Measurements from ENCODE around the gene CIAO2A. TPM values are rescaled to one million over a fixed set of nuclear protein-coding genes. Genes with fewer than 3 reads are reported as not detected.
"Not testable (repeated sequence)": the region's sequence is repeated elsewhere in the genome, so short reads cannot be mapped to it uniquely, and the experiment has no call there.

CIAO2A gene
- total and polyA plus RNA-seq, 4 donors: 23.2 to 81.9 (median 25.8) TPM

- WGBS, 2 donors: 94 to 98% methylated on average over 2 of the region's 2 CpGs
- intact Hi-C loops (cut with DNase I); H3K27me3 ChIP-seq (ENCODE audit: control insufficient read depth in 1 of 2, insufficient read depth in 2 of 2, low read length in 1 of 2): not testable (repeated sequence)
Observed at GRCh38 chr15:64120322-64120721, 26.7 kb upstream of the CIAO2A start.

DNA sequence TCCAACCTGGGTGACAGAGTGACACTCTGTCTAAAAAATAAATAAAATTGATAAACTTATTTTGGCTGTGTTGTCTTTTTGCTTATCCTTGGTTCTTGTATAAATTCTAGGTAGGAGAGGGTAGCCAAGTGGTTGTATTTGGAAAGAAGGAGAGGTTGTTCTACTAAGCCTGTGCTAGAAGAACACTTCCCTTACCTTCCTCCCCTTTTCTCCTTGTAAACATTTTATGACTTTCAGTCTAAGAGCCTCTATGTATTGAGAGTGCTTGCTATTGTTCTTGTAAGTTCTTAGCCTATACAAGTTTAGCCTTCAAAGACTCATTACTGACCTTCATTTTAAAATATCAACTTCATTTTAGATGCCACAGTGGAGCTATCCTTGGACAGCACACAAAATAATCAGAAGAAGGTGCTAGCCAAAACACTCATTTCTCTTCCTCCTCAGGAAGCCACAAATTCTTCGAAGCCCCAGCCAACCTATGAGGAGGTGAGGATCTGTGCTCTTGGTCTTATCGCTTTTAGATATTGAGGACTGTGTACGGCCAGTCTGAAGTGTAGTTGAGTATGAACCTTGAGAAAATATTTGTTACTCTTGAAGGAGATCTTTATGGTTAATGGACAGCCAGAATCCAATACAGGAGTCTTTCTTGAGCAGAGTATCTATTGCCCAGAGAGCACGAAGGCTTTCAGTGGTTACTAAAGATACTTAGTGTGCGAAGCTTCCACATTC is 24.3 kb upstream of the CIAO2A start:
- Histone ChIP-seq H3K27ac (ENCODE audit: low read depth in 1 of 2, low read length in 2 of 2) (no peak overlapping the region), H3K36me3 (ENCODE audit: control insufficient read depth in 1 of 2, insufficient read depth in 2 of 2, low read length in 1 of 2) (peaks cover 6 to 10% of the 10 kb centered on the region in 2 donors), H3K9me3 (ENCODE audit: control insufficient read depth, low read length) (no peaks in the 10 kb centered on the region), H3K27me3 (ENCODE audit: control insufficient read depth in 1 of 2, insufficient read depth in 2 of 2, low read length in 1 of 2) (no peaks in the 10 kb centered on the region), H3K4me1 (ENCODE audit: control insufficient read depth in 1 of 2, insufficient read depth in 2 of 2, low read length in 2 of 2) (no peaks in the 10 kb centered on the region), H3K4me3 (ENCODE audit: low read length in 2 of 2) (no peak overlapping the region)
- 91 to 94% methylated on average over 5 of the region's 5 CpGs for WGBS, 2 donors
- intact Hi-C loops (cut with DNase I): no loop called here
- no peak for ATAC-seq (ENCODE audit: low FRiP score)
- no peak for DNase-seq

More at GRCh38 chr15:64120322-64120721, 26.7 kb upstream of the CIAO2A start:
- DNase-seq; ATAC-seq (ENCODE audit: low FRiP score); H3K36me3 ChIP-seq (ENCODE audit: control insufficient read depth in 1 of 2, insufficient read depth in 2 of 2, low read length in 1 of 2); H3K4me1 ChIP-seq (ENCODE audit: control insufficient read depth in 1 of 2, insufficient read depth in 2 of 2, low read length in 2 of 2); H3K27ac ChIP-seq (ENCODE audit: low read depth in 1 of 2, low read length in 2 of 2); H3K4me3 ChIP-seq (ENCODE audit: low read length in 2 of 2); H3K9me3 ChIP-seq (ENCODE audit: control insufficient read depth, low read length): not testable (repeated sequence)

- H3K27ac ChIP-seq (ENCODE audit: low read depth in 1 of 2, low read length in 2 of 2): no peak overlapping the region
- no peak overlapping the region for H3K4me3 ChIP-seq (ENCODE audit: low read length in 2 of 2)
- 90 to 91% methylated on average over 1 of the region's 1 CpG for WGBS, 2 donors
- H3K27me3 ChIP-seq (ENCODE audit: control insufficient read depth in 1 of 2, insufficient read depth in 2 of 2, low read length in 1 of 2): no peaks in the 10 kb centered on the region
- H3K4me1 ChIP-seq (ENCODE audit: control insufficient read depth in 1 of 2, insufficient read depth in 2 of 2, low read length in 2 of 2): peaks cover 0 to 2% of the 10 kb centered on the region in 2 donors
- H3K9me3 ChIP-seq (ENCODE audit: control insufficient read depth, low read length): no peaks in the 10 kb centered on the region
- H3K36me3 ChIP-seq (ENCODE audit: control insufficient read depth in 1 of 2, insufficient read depth in 2 of 2, low read length in 1 of 2): peaks cover 2 to 5% of the 10 kb centered on the region in 2 donors
- DNase-seq (no peak), ATAC-seq (ENCODE audit: low FRiP score) (no peak)
- intact Hi-C loops (cut with DNase I): no loop called here
Observed at GRCh38 chr15:64112904-64113303, 19.3 kb upstream of the CIAO2A start.

- no peak for DNase-seq
- no peak for ATAC-seq (ENCODE audit: low FRiP score)
- no peaks in the 10 kb centered on the region for H3K9me3 ChIP-seq (ENCODE audit: control insufficient read depth, low read length)
- 68 to 69% methylated on average over 4 of the region's 4 CpGs for WGBS, 2 donors
- H3K27me3 ChIP-seq (ENCODE audit: control insufficient read depth in 1 of 2, insufficient read depth in 2 of 2, low read length in 1 of 2): no peaks in the 10 kb centered on the region
- H3K4me3 ChIP-seq (ENCODE audit: low read length in 2 of 2): no peak overlapping the region
- H3K27ac ChIP-seq (ENCODE audit: low read depth in 1 of 2, low read length in 2 of 2): no peak overlapping the region
- intact Hi-C loops (cut with DNase I): no loop called here
- peaks cover 2 to 5% of the 10 kb centered on the region in 2 donors for H3K36me3 ChIP-seq (ENCODE audit: control insufficient read depth in 1 of 2, insufficient read depth in 2 of 2, low read length in 1 of 2)
- peaks cover 0 to 2% of the 10 kb centered on the region in 2 donors for H3K4me1 ChIP-seq (ENCODE audit: control insufficient read depth in 1 of 2, insufficient read depth in 2 of 2, low read length in 2 of 2)
Observed at GRCh38 chr15:64112073-64112772, 18.6 kb upstream of the CIAO2A start.

GRCh38 chr15:64111679-64112050 is 18.0 kb upstream of the CIAO2A start:
- Histone ChIP-seq H3K27ac (ENCODE audit: low read depth in 1 of 2, low read length in 2 of 2) (no peak overlapping the region), H3K9me3 (ENCODE audit: control insufficient read depth, low read length) (no peaks in the 10 kb centered on the region), H3K4me1 (ENCODE audit: control insufficient read depth in 1 of 2, insufficient read depth in 2 of 2, low read length in 2 of 2) (peaks cover 0 to 2% of the 10 kb centered on the region in 2 donors), H3K36me3 (ENCODE audit: control insufficient read depth in 1 of 2, insufficient read depth in 2 of 2, low read length in 1 of 2) (peaks cover 2 to 5% of the 10 kb centered on the region in 2 donors), H3K4me3 (ENCODE audit: low read length in 2 of 2) (no peak overlapping the region), H3K27me3 (ENCODE audit: control insufficient read depth in 1 of 2, insufficient read depth in 2 of 2, low read length in 1 of 2) (no peaks in the 10 kb centered on the region)
- ATAC-seq (ENCODE audit: low FRiP score): no peak
- intact Hi-C loops (cut with DNase I): no loop called here
- no peak for DNase-seq
- WGBS, 2 donors: 71 to 72% methylated on average over 3 of the region's 3 CpGs

DNA sequence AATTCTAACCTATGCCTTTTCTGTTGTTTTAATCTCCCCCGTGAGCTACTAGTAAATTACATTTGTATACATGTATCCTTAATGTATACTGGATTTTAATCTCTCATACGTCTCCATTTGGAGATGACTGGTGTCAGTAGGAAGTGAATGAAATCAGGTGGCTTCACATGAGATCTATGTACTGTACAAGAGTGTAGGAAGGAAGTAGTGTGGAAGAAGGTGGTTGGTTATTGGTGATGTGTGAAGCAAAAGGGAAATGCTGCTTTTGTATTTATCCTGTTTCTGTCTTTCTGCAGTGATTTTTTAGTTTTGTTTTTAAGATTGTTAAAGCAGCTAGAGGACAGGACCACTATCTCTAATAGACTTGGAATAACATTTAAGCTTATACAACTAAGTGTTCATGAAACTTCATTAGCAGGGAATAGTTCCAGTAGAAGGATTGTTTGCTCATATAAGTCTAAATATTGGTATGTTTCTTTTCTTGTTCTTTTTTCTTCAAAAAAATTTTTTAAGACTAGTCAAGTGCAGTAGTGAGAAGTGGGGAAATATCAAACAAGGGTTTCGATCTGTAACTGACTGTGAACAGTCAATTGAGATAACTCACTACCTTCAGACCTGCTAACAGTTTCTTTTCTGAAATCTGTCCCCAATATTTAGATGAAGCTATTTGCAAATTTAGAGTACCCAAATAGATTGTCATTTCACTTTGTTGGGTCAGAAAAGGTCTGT is 17.5 kb upstream of the CIAO2A start:
- 89 to 91% methylated on average over 3 of the region's 3 CpGs for WGBS, 2 donors
- Histone ChIP-seq H3K27ac (ENCODE audit: low read depth in 1 of 2, low read length in 2 of 2) (no peak overlapping the region), H3K27me3 (ENCODE audit: control insufficient read depth in 1 of 2, insufficient read depth in 2 of 2, low read length in 1 of 2) (no peaks in the 10 kb centered on the region), H3K4me1 (ENCODE audit: control insufficient read depth in 1 of 2, insufficient read depth in 2 of 2, low read length in 2 of 2) (peaks cover 0 to 2% of the 10 kb centered on the region in 2 donors), H3K4me3 (ENCODE audit: low read length in 2 of 2) (no peak overlapping the region), H3K9me3 (ENCODE audit: control insufficient read depth, low read length) (no peaks in the 10 kb centered on the region), H3K36me3 (ENCODE audit: control insufficient read depth in 1 of 2, insufficient read depth in 2 of 2, low read length in 1 of 2) (peaks cover 2 to 5% of the 10 kb centered on the region in 2 donors)
- ATAC-seq (ENCODE audit: low FRiP score) (no peak), DNase-seq (no peak)
- intact Hi-C loops (cut with DNase I): no loop called here

DNA sequence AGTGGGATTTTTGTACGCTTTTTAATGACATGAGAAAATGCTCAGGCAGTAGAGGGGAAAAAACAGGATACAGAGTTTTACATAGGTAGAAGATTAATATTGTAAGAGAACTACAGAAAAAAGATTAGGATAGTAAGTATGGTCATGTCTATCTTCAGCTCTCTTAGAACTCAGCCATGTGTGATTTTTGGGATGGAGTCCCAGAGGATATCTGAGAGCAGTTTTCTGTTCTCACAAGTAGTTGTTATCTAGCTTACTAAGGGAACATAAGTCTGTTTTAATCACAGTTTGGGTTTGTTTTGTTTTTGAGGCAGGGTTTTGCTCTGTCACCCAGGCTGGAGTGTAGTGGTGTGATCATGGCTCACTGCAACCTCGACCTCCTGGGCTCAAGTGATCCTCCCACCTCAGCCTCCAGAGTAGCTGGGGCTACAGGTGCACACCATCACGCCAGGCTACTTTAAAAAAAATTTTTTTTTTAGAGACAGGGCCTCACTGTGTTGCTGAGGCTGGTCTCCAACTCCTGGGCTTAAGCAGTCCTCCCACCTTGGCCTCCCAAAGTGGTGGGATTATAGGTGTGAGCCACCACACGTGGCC is 16.6 kb upstream of the CIAO2A start:
- H3K36me3 ChIP-seq (ENCODE audit: control insufficient read depth in 1 of 2, insufficient read depth in 2 of 2, low read length in 1 of 2); H3K27me3 ChIP-seq (ENCODE audit: control insufficient read depth in 1 of 2, insufficient read depth in 2 of 2, low read length in 1 of 2); H3K4me3 ChIP-seq (ENCODE audit: low read length in 2 of 2); H3K27ac ChIP-seq (ENCODE audit: low read depth in 1 of 2, low read length in 2 of 2); ATAC-seq (ENCODE audit: low FRiP score); H3K9me3 ChIP-seq (ENCODE audit: control insufficient read depth, low read length); intact Hi-C loops (cut with DNase I); DNase-seq; H3K4me1 ChIP-seq (ENCODE audit: control insufficient read depth in 1 of 2, insufficient read depth in 2 of 2, low read length in 2 of 2): not testable (repeated sequence)
- 92 to 97% methylated on average over 4 of the region's 4 CpGs for WGBS, 2 donors

GRCh38 chr15:64107337-64107736 is 13.7 kb upstream of the CIAO2A start:
- Histone ChIP-seq H3K9me3 (ENCODE audit: control insufficient read depth, low read length) (no peaks in the 10 kb centered on the region), H3K27ac (ENCODE audit: low read depth in 1 of 2, low read length in 2 of 2) (no peak overlapping the region), H3K4me1 (ENCODE audit: control insufficient read depth in 1 of 2, insufficient read depth in 2 of 2, low read length in 2 of 2) (peaks cover 0 to 2% of the 10 kb centered on the region in 2 donors), H3K4me3 (ENCODE audit: low read length in 2 of 2) (no peak overlapping the region), H3K27me3 (ENCODE audit: control insufficient read depth in 1 of 2, insufficient read depth in 2 of 2, low read length in 1 of 2) (no peaks in the 10 kb centered on the region), H3K36me3 (ENCODE audit: control insufficient read depth in 1 of 2, insufficient read depth in 2 of 2, low read length in 1 of 2) (no peaks in the 10 kb centered on the region)
- intact Hi-C loops (cut with DNase I): no loop called here
- DNase-seq (no peak), ATAC-seq (ENCODE audit: low FRiP score) (no peak)
- 91 to 92% methylated on average over 1 of the region's 1 CpG for WGBS, 2 donors
